ENCODE data around the gene SNX30.

The SNX30 gene

GRCh38 chr9:112890106-112891081 lies 139.8 kb downstream of the SNX30 start, which contains the start of gene SLC46A2:
TSS of gene SLC46A2 (minus strand) at chr9:112890876. CDS start at chr9:112890681, 195 bp downstream.
- no peak for DNase-seq

- DNase-seq: no peak
These were observed 141.0 kb downstream of the SNX30 start for GRCh38 chr9:112891521-112891920.

- DNase-seq: no peak
These were observed 142.4 kb downstream of the SNX30 start for GRCh38 chr9:112892981-112893380.

GRCh38 chr9:112894041-112894440 lies 143.5 kb downstream of the SNX30 start:
- DNase-seq: no peak

GRCh38 chr9:112894699-112895098 lies 144.1 kb downstream of the SNX30 start:
- DNase-seq: no peak

- DNase-seq: no peak
These were observed 145.6 kb downstream of the SNX30 start for GRCh38 chr9:112896131-112896530.

GRCh38 chr9:112898872-112899311 lies 148.3 kb downstream of the SNX30 start:
- DNase-seq: no peak

GRCh38 chr9:112900488-112900887 lies 149.9 kb downstream of the SNX30 start:
- no peak for DNase-seq

- DNase-seq: no peak
These were observed 150.3 kb downstream of the SNX30 start for GRCh38 chr9:112900901-112901300.

GRCh38 chr9:112905084-112905483 lies 154.5 kb downstream of the SNX30 start:
- DNase-seq: no peak

- DNase-seq: no peak
These were observed 161.2 kb downstream of the SNX30 start for GRCh38 chr9:112911736-112912135.

- DNase-seq: no peak
These were observed 162.1 kb downstream of the SNX30 start for GRCh38 chr9:112912636-112913035.

- no peak for DNase-seq
These were observed 162.8 kb downstream of the SNX30 start for GRCh38 chr9:112913326-112913725.

- DNase-seq: no peak
These were observed 164.0 kb downstream of the SNX30 start for GRCh38 chr9:112914524-112914923.

- no peak for DNase-seq
These were observed 166.8 kb downstream of the SNX30 start for GRCh38 chr9:112917047-112917986.

GRCh38 chr9:112917987-112918362 lies 167.4 kb downstream of the SNX30 start:
- no peak for DNase-seq

- DNase-seq: no peak
These were observed 171.0 kb downstream of the SNX30 start for GRCh38 chr9:112921549-112921948.

Data from SHP77 treated with DMSO at 0.1 percent for 48 hours (cell line).